Muscle layer of colon (tissue), 2 donors: ENCODE measurements around the gene VRK2.

ENCODE experiments used
- H3K27ac ChIP-seq: one replicate; pipeline ENCODE4 v1.7.0; 2013; ENCODE audit warnings: low read depth, mild to moderate bottlenecking, low read length, moderate library complexity
- H3K27me3 ChIP-seq, 2 donors: one replicate each; pipeline ENCODE4 v1.7.0; 2013; ENCODE audit warnings: low read length in 2 of 2, mild to moderate bottlenecking in 2 of 2; ENCODE audit not compliant: insufficient read depth in 2 of 2, control insufficient read depth in 1 of 2
- H3K36me3 ChIP-seq: one replicate; pipeline ENCODE4 v1.7.0; 2013; ENCODE audit warnings: mild to moderate bottlenecking, low read length; ENCODE audit not compliant: insufficient read depth
- H3K4me1 ChIP-seq: one replicate; pipeline ENCODE4 v1.7.0; 2013; ENCODE audit warnings: mild to moderate bottlenecking, low read length; ENCODE audit not compliant: insufficient read depth
- H3K4me3 ChIP-seq, 2 donors: one replicate each; pipeline ENCODE4 v1.7.0; 2013; ENCODE audit warnings: low read length in 2 of 2, low read depth in 1 of 2, mild to moderate bottlenecking in 1 of 2, moderate library complexity in 1 of 2
- H3K9ac ChIP-seq: one replicate; pipeline ENCODE4 v1.7.0; 2013; ENCODE audit warnings: low read length
- H3K9me3 ChIP-seq: one replicate; pipeline ENCODE4 v1.7.0; 2013; ENCODE audit warnings: mild to moderate bottlenecking, low read length
- donor health status: abdominal sarcoma.
- donor health status: Adenocarcinoma of cecum.

Gene VRK2

GRCh38 chr2:58046585-58047372 lies at the start of gene VRK2:
VRK2 (plus strand) TSS chr2:58046806; CDS start chr2:58048832, 2,026 bp downstream.
- Histone ChIP-seq H3K4me3 (peak within 1 kb of the TSS; percentile 62 to 71), H3K27me3 (no peaks in the 10 kb centered on the region), H3K4me1 (peaks cover 6% of the 10 kb centered on the region), H3K9ac (peak within 1 kb of the TSS; percentile 85), H3K9me3 (no peaks in the 10 kb centered on the region), H3K27ac (peak within 1 kb of the TSS; percentile 71), H3K36me3 (no peaks in the 10 kb centered on the region)

- Histone ChIP-seq H3K27ac (no peak overlapping the region), H3K36me3 (no peaks in the 10 kb centered on the region), H3K9me3 (no peaks in the 10 kb centered on the region), H3K9ac (no peak overlapping the region), H3K27me3 (no peaks in the 10 kb centered on the region), H3K4me3 (no peak overlapping the region), H3K4me1 (no peaks in the 10 kb centered on the region)
Observed at GRCh38 chr2:58006256-58006951, 40.2 kb upstream of the VRK2 start.

- no peak overlapping the region for H3K27ac ChIP-seq
- no peak overlapping the region for H3K4me3 ChIP-seq
- H3K4me1 ChIP-seq: no peaks in the 10 kb centered on the region
- H3K9me3 ChIP-seq: no peaks in the 10 kb centered on the region
- no peak overlapping the region for H3K9ac ChIP-seq
- no peaks in the 10 kb centered on the region for H3K27me3 ChIP-seq
- H3K36me3 ChIP-seq: no peaks in the 10 kb centered on the region
Observed at GRCh38 chr2:58006952-58007284, 39.7 kb upstream of the VRK2 start.

GRCh38 chr2:58010599-58010998 lies 36.0 kb upstream of the VRK2 start:
- no peaks in the 10 kb centered on the region for H3K9me3 ChIP-seq
- no peaks in the 10 kb centered on the region for H3K36me3 ChIP-seq
- H3K27me3 ChIP-seq: no peaks in the 10 kb centered on the region

GRCh38 chr2:58019229-58019628 lies 27.4 kb upstream of the VRK2 start:
- H3K27ac ChIP-seq: no peak overlapping the region
- no peaks in the 10 kb centered on the region for H3K9me3 ChIP-seq
- H3K27me3 ChIP-seq: no peaks in the 10 kb centered on the region
- H3K36me3 ChIP-seq: no peaks in the 10 kb centered on the region
- H3K9ac ChIP-seq: no peak overlapping the region
- H3K4me3 ChIP-seq: no peak overlapping the region
- H3K4me1 ChIP-seq: no peaks in the 10 kb centered on the region

More at GRCh38 chr2:58010599-58010998, 36.0 kb upstream of the VRK2 start:
- H3K4me3 ChIP-seq: no peak overlapping the region
- H3K27ac ChIP-seq: no peak overlapping the region
- no peaks in the 10 kb centered on the region for H3K4me1 ChIP-seq
- H3K9ac ChIP-seq: no peak overlapping the region

GRCh38 chr2:58025150-58025933 lies 21.3 kb upstream of the VRK2 start:
- no peak overlapping the region for H3K9ac ChIP-seq
- H3K27ac ChIP-seq: no peak overlapping the region
- no peaks in the 10 kb centered on the region for H3K27me3 ChIP-seq
- H3K36me3 ChIP-seq: no peaks in the 10 kb centered on the region
- H3K4me1 ChIP-seq: no peaks in the 10 kb centered on the region
- no peak overlapping the region for H3K4me3 ChIP-seq
- no peaks in the 10 kb centered on the region for H3K9me3 ChIP-seq

- H3K4me3 ChIP-seq: no peak overlapping the region
- H3K27ac ChIP-seq: no peak overlapping the region
- H3K4me1 ChIP-seq: no peaks in the 10 kb centered on the region
- no peaks in the 10 kb centered on the region for H3K27me3 ChIP-seq
- H3K9ac ChIP-seq: no peak overlapping the region
- H3K36me3 ChIP-seq: no peaks in the 10 kb centered on the region
- no peaks in the 10 kb centered on the region for H3K9me3 ChIP-seq
Observed at GRCh38 chr2:58027029-58027428, 19.6 kb upstream of the VRK2 start.

GRCh38 chr2:58030771-58031170 lies 15.8 kb upstream of the VRK2 start:
- Histone ChIP-seq H3K4me1 (no peaks in the 10 kb centered on the region), H3K36me3 (no peaks in the 10 kb centered on the region), H3K27ac (no peak overlapping the region), H3K9ac (no peak overlapping the region), H3K9me3 (no peaks in the 10 kb centered on the region), H3K4me3 (no peak overlapping the region), H3K27me3 (no peaks in the 10 kb centered on the region)

- no peak overlapping the region for H3K4me3 ChIP-seq
- no peaks in the 10 kb centered on the region for H3K4me1 ChIP-seq
- H3K9me3 ChIP-seq: no peaks in the 10 kb centered on the region
- H3K27ac ChIP-seq: no peak overlapping the region
- H3K9ac ChIP-seq: no peak overlapping the region
- no peaks in the 10 kb centered on the region for H3K27me3 ChIP-seq
- H3K36me3 ChIP-seq: no peaks in the 10 kb centered on the region
Observed at GRCh38 chr2:58032016-58032763, 14.4 kb upstream of the VRK2 start.

GRCh38 chr2:58032764-58033080 lies 13.9 kb upstream of the VRK2 start:
- Histone ChIP-seq H3K9ac (no peak overlapping the region), H3K4me1 (no peaks in the 10 kb centered on the region)

GRCh38 chr2:58033530-58033929 lies 13.1 kb upstream of the VRK2 start:
- no peak overlapping the region for H3K9ac ChIP-seq
- H3K4me1 ChIP-seq: no peaks in the 10 kb centered on the region
- H3K27me3 ChIP-seq: no peaks in the 10 kb centered on the region
- no peaks in the 10 kb centered on the region for H3K36me3 ChIP-seq
- H3K4me3 ChIP-seq: no peak overlapping the region
- H3K27ac ChIP-seq: no peak overlapping the region
- H3K9me3 ChIP-seq: no peaks in the 10 kb centered on the region

More at GRCh38 chr2:58032764-58033080, 13.9 kb upstream of the VRK2 start:
- no peak overlapping the region for H3K4me3 ChIP-seq
- no peaks in the 10 kb centered on the region for H3K9me3 ChIP-seq
- no peaks in the 10 kb centered on the region for H3K27me3 ChIP-seq
- no peak overlapping the region for H3K27ac ChIP-seq
- H3K36me3 ChIP-seq: no peaks in the 10 kb centered on the region
